Fibroblast of mammary gland (primary cell): ENCODE data around the gene CLIC4.
"Not testable (repeated sequence)": the region's sequence is repeated elsewhere in the genome, so short reads cannot be mapped to it uniquely, and the experiment has no call there.

Source experiments
- DNase-seq: peaks from one replicate; pipeline ENCODE4 v3.0.0-alpha.2; 2010; ENCODE audit warnings: low read depth
- H3K4me3 ChIP-seq: 2 replicates; pipeline ENCODE4 v1.5.1; 2011; ENCODE audit warnings: low read depth, mild to moderate bottlenecking, low read length, moderate library complexity; ENCODE audit not compliant: control insufficient read depth
- TF ChIP-seq, protein P1 (sequence below): conservative IDR thresholded peaks from 2 replicates; pipeline ENCODE4 v1.5.1; 2011; ENCODE audit warnings: low read depth, low read length, inconsistent platforms; ENCODE audit not compliant: control insufficient read depth, insufficient read depth

Gene CLIC4

DNA sequence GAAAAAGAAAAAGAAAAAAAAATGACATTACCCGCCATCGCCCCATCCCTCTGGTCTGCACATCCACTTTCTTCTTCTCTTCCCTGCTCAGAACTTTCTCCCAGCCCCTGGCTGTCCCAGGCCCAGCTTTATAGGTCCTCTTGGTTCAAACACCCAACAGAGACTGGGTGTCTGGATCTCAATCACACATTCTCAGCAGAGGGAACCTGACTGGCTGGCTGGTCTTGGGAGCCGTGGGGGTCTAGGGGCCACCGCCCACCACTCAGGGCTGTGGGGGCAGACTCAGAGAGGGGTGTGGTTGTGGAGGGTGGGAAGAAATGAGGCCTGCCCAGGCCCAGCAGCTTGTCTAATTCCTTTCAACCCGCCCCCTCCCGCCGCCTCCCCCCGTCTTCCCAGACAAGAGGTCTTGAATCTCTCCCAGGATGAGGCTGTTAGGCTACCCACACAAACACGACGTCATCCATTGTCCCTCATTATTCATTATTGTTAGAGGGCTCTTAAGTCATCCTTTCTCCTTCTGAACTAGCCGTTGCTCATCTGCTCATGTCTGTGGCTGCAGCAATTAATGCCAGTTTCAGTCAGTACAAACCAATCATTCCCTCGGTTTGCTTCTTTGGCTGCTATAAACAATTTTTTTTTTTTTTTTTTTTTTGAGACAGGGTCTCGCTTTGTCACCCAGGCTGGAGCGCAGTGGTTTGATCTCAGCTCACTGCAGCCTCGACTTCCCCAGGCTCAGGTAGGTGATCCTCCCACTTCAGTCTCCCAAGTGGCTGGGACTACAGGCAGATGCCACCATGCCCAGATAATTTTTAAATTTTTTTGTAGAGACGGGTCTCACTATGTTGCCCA lies 40.6 kb upstream of the CLIC4 start:
- peak; percentile 98 for DNase-seq
- no peak overlapping the region for H3K4me3 ChIP-seq
- TF ChIP-seq, protein P1, sequence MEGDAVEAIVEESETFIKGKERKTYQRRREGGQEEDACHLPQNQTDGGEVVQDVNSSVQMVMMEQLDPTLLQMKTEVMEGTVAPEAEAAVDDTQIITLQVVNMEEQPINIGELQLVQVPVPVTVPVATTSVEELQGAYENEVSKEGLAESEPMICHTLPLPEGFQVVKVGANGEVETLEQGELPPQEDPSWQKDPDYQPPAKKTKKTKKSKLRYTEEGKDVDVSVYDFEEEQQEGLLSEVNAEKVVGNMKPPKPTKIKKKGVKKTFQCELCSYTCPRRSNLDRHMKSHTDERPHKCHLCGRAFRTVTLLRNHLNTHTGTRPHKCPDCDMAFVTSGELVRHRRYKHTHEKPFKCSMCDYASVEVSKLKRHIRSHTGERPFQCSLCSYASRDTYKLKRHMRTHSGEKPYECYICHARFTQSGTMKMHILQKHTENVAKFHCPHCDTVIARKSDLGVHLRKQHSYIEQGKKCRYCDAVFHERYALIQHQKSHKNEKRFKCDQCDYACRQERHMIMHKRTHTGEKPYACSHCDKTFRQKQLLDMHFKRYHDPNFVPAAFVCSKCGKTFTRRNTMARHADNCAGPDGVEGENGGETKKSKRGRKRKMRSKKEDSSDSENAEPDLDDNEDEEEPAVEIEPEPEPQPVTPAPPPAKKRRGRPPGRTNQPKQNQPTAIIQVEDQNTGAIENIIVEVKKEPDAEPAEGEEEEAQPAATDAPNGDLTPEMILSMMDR: no peak

DNA sequence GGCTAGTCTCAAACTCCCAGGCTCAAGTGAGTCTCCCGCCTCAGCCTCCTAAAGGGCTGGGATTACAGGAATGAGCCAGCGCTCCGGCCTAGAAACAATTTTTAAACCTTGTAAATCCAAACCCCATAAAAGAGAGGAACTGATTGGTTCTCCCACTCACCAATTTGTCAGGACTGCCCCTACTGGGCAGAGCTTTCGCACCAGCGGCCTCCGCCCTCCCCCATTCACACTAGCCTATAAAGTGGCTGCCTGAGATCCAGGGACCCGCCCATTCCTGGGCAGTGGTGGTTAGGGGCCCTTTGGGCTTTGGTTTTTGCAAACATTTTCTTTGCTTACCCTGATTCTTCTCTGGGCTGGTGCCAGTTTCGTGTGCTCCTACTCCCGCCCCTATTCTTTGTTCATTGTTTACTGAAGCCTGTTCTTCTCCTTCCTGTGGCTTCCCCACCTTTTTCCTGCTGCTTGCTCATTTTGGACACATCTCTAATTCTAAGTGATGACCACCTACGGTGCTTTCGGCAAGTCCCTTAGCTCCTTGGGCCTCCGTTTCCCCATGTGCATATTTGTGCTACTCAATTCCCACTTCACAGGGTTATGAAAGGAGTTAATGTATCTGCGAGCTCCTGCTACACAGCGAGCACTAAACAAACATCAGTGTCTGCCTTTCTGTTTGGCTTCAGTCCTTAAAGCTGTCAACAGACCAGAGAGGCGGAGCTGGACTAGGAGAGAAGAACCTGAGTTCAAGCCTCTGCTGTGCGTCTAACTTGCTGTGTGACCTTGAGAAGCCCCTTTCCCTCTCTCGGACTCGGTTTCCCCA lies 39.8 kb upstream of the CLIC4 start:
- no peak overlapping the region for H3K4me3 ChIP-seq
- TF ChIP-seq, protein P1: no peak
- peak; percentile 92 for DNase-seq

DNA sequence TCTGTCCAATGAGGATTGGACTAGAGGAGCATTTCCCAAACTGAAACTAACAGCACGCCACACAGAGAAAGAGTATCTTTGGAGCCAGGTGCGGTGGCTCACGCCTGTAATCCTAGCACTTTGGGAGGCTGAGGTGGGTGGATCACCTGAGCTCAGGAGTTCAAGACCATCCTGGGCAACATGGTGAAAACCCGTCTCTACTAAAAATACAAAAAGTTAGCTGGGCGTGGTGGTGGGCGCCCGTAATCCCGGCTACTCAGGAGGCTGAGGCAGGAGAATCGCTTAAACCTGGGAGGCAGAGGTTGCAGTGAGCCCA lies 39.2 kb upstream of the CLIC4 start:
- DNase-seq, H3K4me3 ChIP-seq: not testable (repeated sequence)

DNA sequence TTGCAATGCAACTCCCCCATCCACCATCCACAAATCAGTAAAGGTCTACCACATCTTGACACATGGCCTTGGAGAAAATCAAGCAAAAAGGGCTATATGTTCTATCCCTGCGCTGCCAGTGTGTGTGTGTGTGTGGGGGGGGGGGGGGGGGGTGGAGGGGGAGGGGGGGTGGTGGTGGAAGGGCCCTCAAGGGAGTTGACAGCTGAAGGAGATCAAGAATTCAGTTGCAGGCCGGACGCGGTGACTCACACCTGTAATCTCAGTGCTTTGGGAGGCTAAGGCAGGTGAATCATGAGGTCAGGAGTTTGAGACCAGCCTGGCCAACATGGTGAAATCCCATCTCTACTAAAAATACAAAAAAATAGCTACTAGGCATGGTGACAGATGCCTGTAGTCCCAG lies 37.6 kb upstream of the CLIC4 start:
- peak; percentile 77 for DNase-seq
- TF ChIP-seq, protein P1: no peak
- H3K4me3 ChIP-seq: no peak overlapping the region

DNA sequence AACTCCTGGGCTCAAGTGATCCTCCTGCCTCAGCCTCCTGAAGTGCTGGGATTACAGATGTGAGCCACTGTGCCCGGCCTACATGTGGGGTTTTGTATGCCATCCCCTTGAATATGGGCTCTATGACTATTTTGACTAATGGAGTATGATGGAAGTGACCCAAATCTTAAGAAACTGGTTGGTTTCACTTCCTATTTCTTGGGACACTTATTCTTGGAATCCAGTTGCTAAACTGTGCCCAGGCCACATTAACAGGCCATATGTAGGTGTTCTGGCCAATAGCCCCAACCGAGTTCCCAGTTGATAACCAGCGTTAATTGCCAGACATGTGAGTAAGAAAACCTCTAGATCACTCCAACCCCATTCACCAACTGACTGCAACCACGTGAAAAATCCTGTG lies 36.3 kb upstream of the CLIC4 start:
- TF ChIP-seq, protein P1: no peak
- H3K4me3 ChIP-seq: no peak overlapping the region
- no peak for DNase-seq

DNA sequence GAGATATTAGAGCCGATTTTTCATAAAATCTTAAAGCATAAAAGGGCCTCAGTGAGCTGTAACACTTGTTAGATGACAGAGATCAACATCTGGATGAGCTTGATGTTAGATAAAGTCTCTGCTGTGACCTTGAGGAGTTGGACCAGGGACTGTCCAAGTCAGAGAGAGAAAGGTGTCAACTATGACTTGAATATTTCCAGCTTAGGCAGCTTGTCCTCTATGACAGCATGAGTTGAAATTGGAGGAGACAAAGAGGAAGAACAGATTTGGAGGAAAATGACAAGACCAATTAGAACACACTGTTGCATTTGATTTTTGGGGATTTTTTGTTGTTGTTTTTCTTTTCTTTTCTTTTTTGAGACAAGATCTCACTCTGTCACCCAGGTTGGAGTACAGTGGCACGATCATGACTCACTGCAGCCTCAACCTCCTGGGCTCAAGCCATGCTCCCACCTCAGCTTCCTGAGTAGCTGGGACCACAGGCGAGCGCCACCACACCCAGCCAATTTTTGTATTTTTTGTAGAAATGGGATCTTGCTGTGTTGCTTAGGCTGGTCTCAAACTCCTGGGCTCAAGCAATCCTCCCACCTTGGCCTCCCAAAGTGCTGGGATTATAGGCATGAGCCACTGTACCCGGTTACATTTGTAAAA lies 35.3 kb upstream of the CLIC4 start:
- TF ChIP-seq, protein P1: no peak
- no peak overlapping the region for H3K4me3 ChIP-seq
- no peak for DNase-seq

DNA sequence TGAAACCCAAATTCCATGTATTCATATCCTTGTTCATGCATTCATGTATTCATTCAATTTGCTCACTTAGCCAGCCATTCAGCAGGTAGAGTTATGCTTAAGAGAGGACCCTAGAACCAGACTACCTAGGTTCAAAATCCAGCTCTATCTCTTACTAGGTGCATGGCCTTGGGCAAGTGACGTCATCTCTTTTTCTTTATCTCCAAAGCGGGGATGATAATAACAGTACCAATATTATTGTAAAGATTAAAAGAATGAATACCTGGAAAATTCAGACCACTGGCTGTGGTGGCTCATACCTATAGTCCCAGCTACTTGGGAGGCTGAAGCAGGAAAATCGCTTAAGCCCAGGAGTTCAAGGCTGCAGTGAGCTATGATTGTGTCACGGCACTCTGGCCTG lies 33.9 kb upstream of the CLIC4 start:
- no peak overlapping the region for H3K4me3 ChIP-seq
- DNase-seq: no peak
- TF ChIP-seq, protein P1: no peak
